Myocyte (in vitro differentiated cells): ENCODE results near the gene LRRC73. TPM values are rescaled to one million over a fixed set of nuclear protein-coding genes. Genes with fewer than 3 reads are reported as not detected.

Source experiments
- DNase-seq: peaks from one replicate; pipeline ENCODE4 v3.0.0-alpha.2; 2012; ENCODE audit warnings: low read depth
- total RNA-seq: library from RNA; depleted of rRNA; stranded (reverse); fragments of >200 nt; gene quantifications from 2 replicates; pipeline ENCODE4 v1.2.3, GENCODE V29; 2014

The LRRC73 gene
- total RNA-seq, 1 donor from 2014 or later: 1.6 TPM

GRCh38 chr6:43493833-43494232 is 16.3 kb downstream of the LRRC73 start:
- no peak for DNase-seq

DNA sequence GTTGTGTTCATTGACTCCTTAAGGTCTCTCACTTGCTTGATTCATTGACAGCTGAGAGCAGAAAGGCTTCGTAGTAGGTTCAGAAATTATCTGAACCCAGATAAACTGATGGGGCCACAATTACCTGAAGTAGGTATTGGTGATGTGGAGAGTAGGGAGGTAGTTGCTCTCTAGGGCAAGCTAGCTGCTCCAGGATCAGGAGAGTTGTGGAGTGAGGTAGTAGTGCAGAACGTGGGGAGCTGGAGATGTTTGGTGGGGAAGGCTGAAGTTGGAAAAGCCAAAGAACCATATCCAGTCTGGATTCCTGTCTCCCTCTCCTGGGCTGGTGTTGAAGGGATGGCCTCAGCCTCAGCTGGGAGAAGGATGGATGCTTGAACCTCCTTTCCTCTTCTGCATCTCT is 16.9 kb downstream of the LRRC73 start:
- DNase-seq: no peak

DNA sequence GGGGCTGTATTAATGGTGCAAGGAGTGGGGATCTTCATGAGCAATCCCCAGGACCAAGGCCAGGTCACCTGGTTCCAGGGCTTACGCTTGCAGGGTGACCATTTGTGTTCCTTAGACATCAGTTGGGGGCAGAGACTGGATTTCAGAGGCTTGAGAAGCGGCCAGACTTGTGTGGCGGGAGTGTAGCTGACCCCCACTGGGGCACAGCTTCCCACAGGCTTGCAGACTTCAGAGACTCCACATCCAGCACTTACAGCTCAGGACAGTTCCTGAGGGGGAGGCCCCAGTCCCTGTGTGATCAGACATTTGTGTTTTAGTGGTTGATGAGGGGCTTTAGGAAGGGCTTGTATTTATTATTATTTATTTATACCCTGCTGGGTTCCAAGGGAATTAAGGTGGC is 17.5 kb downstream of the LRRC73 start:
- DNase-seq: peak; percentile 92

DNA sequence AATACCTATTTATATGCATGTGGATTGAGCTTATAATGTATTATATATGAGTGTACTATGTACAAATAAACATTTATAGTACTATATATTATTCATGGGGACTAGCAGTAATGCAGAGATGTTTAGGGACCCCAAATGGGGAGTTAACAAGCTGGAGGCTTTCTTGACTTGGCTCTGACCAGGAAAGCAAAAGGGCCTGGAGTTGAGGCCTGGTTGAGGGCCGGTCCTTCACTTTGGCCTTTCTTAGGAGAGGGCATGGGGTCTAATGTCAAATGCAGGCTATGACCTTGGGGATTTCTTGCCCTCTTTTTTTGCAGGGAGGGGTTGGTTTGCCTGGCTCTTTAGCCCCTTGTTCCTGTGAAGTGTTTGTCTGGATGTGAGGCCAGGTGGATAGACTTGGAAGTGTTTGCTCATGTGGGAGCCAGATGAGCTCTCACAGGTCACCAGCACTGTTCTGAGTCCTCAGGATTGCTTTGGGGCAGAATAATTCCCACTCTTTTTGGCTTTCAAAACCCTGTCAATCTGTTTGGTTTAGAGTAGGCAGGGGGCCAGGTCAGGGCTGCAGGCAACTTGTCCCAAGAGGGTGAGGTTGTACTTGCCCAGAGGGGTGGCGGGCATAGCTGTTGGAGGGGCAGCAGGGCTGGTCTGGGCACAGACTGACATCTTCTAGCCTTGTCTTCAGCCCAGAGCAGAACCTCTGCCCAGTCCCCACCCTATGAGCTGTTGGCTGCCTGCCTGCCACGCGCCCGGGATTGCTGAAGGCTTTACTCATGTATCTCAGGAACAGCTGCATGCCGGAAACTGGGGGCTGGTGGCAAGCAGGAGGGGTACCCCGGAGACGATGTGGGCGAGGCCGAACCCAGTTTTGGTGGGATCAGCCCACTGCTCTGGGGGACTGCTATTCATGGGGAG is 18.1 kb downstream of the LRRC73 start:
- DNase-seq: peak; percentile 96

- DNase-seq: no peak
These were observed 19.6 kb downstream of the LRRC73 start for GRCh38 chr6:43490523-43490939.

DNA sequence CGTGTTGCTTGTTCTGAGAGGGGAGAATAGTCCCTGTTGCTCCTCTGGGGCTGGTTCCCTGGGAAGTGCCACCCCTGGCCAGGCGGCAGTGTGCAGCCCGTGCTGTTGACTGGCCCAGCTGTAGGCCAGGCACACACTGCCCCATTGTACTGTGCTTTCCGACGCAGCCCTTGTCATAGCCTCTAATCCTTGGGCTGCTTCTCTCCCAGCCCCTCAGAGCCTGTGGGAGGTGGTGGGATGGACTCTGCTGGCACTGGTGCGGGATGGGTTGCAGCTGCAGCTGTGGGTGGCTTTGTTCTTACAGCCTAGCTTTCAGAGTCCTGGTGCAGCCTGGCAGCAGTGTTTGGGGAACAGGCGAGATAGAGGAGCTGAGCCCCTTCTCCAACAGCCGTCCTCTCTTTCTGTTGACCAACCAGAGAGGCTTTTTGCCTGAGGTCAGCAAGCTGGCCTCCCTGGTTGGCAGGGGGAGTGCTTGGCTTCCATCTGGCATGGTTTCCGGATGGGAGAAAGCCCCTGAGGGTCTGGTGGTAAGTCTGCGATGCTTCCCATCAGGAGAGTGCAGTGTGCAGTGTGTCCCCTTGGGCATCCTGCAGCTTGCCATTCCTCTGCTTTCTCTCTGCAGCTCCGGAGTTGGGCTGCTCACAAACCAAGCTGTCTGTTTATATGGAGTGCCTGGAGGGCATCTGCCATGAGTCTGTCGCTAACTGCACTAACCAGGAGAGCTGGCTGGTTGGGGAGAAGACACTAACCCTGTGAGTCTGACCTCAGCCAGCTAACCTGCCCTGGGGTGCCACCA is 20.7 kb downstream of the LRRC73 start:
- DNase-seq: peak; percentile 76

DNA sequence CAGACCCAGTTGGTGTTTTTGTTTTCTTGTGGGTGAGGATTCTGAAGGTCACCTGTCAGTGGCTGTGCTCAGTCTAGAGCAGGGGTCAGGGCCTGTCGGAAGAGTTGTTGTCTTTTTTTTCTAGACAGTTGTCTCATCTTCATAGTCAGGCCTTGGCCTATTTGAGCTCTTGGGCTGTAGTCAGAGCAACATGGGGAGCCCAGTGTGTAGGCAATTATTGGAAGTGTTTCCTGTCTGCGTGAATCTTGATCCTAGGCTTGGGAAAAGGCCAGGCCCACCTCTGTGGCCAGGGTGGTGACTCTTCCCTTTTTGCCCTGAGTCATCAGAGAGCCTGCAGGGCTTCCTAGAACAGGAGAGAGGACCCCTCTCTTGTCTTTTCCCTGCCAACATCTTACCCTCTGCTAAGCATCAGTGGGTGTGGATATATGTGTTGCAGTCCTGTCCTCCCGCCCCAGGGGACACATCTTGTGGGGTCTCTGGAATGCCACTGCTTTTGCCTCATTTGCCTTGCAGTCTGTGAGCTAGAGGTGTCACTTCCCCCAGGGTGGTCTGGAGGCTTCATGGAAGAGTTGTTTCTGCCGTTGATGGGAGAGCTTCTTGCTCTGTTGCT is 21.4 kb downstream of the LRRC73 start:
- peak; percentile 86 for DNase-seq

DNA sequence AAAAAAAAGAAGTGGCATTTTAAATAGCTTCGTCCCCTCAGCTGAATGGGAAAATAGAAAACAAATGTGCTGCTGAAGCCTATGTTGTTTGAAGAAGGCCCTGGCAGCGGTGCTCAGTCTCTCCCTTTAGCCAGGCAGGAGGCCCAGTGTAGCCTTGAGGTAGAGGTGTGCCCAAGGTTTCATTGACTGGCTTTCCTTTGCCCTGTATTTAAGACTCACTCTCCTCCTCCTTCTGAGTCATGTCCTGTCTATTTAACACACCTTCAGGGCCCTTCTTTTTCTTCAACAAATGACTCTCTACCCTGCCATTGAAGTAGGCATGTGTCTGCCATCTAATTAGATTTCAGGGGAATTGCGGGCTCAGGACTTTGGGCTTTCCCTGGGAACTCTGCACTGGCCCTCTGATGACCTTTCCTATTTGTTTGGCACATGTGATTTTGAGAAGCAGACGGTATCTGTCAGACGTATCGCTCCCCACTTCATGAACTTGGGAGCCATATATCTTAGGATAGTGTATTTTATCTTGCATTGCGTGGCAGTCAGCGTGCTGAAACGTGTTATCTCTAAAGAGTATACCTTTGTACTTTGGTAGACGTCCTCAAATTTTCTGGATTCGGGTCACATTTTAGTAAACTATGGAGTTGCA is 28.4 kb downstream of the LRRC73 start:
- no peak for DNase-seq

DNA sequence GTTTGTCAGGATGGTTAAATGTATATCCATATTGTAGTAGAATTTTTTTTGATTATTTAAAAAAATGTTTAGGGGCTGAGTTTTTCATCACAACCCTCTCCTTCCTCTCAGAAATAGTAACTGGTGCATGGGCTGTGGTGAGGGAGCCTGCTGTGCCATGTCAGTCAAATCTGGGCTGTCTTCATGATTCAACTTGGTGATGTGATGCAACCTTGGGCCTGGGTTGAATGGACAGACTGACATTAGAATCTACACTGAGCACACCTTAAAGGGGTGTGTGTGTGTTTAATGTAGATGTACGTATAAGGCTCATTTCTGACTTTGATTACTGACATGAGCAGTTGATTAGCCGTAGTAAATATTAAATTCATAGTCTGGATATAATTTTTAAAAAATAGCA is 29.1 kb downstream of the LRRC73 start:
- peak; percentile 64 for DNase-seq

- no peak for DNase-seq
These were observed 32.2 kb downstream of the LRRC73 start for GRCh38 chr6:43478008-43478372.

- DNase-seq: peak; percentile 88
These were observed 32.7 kb downstream of the LRRC73 start, which contains the start of gene TJAP1 for GRCh38 chr6:43477235-43478007. Gene TJAP1 (plus strand): TSS chr6:43477570. CDS start chr6:43499002, 21,432 bp downstream.

- DNase-seq: no peak
These were observed 33.4 kb downstream of the LRRC73 start for GRCh38 chr6:43476746-43477145.

GRCh38 chr6:43475516-43475915 is 34.6 kb downstream of the LRRC73 start:
- DNase-seq: peak; percentile 20

- no peak for DNase-seq
These were observed 37.6 kb downstream of the LRRC73 start for GRCh38 chr6:43472515-43472914.

- no peak for DNase-seq
These were observed 38.7 kb downstream of the LRRC73 start for GRCh38 chr6:43471399-43471798.

DNA sequence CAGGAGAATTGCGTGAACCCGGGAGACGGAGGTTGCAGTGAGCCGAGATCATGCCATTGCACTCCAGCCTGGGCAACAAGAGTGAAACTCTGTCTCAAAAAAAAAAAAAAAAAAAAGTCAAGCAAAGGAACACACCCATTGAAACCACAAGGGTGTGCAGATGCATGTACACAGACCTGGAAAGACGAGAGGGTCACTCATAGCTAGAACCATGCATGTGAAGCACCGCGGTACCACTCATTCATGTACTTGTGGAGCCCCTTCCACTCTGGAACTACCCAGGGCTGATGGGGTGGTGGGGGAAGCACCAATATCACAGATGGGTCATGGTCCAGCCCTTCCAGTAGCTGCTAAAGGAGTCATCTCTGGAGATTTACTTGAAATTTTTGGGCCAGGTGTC is 40.2 kb downstream of the LRRC73 start:
- DNase-seq: no peak

- DNase-seq: no peak
These were observed 41.1 kb downstream of the LRRC73 start for GRCh38 chr6:43468748-43469681.

GRCh38 chr6:43468240-43468639 is 41.9 kb downstream of the LRRC73 start:
- no peak for DNase-seq

DNA sequence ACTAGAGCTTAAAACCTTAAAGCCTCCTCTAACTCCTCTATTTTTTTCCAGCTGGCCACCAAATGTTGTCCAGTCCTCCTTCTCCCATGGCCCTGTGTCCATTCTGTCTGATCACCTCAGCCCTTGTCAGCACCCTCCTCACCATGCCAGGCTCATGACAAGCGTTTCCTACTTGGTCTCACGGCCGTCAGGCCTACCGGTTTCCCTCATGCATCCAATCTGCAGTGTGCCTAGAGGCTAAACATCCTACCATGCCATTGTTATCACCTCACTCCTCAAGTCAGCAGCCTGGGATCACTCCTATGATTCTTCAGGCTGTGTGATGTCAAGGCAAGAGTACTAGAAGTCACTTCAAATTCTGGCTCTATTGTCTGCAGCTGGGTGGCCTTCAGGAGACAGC is 42.4 kb downstream of the LRRC73 start:
- no peak for DNase-seq
